SK-N-SH (cell line): ENCODE data around the gene MAT2A. TPM values are rescaled to one million over a fixed set of nuclear protein-coding genes. Genes with fewer than 3 reads are reported as not detected.
A peak's percentile ranks its signal among the peaks of the same experiment; 100 is the strongest.

Source experiments
- CTCF ChIA-PET: fragments of 300-600, 350-600 bp; formaldehyde crosslinking; extraction: SDS; loops from one replicate; lab custom pipeline; 2021; lab: Yijun Ruan, JAX
- POLR2A ChIA-PET: fragments of 350-600 bp; sonication (Branson Sonifier 250); formaldehyde crosslinking; extraction: SDS; loops from one replicate; lab custom pipeline; 2020; ENCODE audit warnings: antibody characterized with exemption, inconsistent platforms; lab: Yijun Ruan, JAX
- DNase-seq: peaks from one replicate; pipeline ENCODE4 v3.0.0; 2012
- H2AFZ ChIP-seq: fragments of 200-600 bp; sonication (generic); 2 replicates; pipeline ENCODE4 v1.8.1; 2016; ENCODE audit warnings: antibody characterized with exemption, mild to moderate bottlenecking, low read depth
- H3F3A ChIP-seq: fragments of 200-600 bp; sonication (generic); replicated peaks from 2 replicates; pipeline ENCODE3; 2016; ENCODE audit warnings: antibody characterized with exemption, mild to moderate bottlenecking; ENCODE audit not compliant: insufficient read depth
- H3K27ac ChIP-seq, 2 experiments: fragments of 200-500 bp in 1 of 2; fragments of 200-600 bp in 1 of 2; sonication (Bioruptor generic) in 1 of 2; sonication (generic), shearing (Covaris generic) in 1 of 2; 2 replicates each; pipeline versions ENCODE4 v1.5.1 to v1.6.1; 2014 to 2016; ENCODE audit warnings: low read depth in 2 of 2, inconsistent platforms in 1 of 2, low read length in 1 of 2, mild to moderate bottlenecking in 1 of 2, mixed read lengths in 1 of 2
- H3K27me3 ChIP-seq: fragments of 200-600 bp; sonication (generic), shearing (Covaris generic); 2 replicates; pipeline ENCODE4 v1.6.1; 2016; ENCODE audit warnings: mixed run types; ENCODE audit not compliant: insufficient read depth
- H3K36me3 ChIP-seq, 2 experiments: fragments of 200-500 bp in 1 of 2; fragments of 200-600 bp in 1 of 2; sonication (Bioruptor generic) in 1 of 2; sonication (generic) in 1 of 2; replicated peaks in 1 of 2; 2 replicates each; pipeline versions ENCODE3 to v1.5.1; 2014 to 2016; ENCODE audit warnings: low read length in 1 of 2, mild to moderate bottlenecking in 1 of 2; ENCODE audit not compliant: insufficient read depth in 2 of 2, control insufficient read depth in 1 of 2
- H3K4me1 ChIP-seq, 2 experiments: fragments of 200-500 bp in 1 of 2; fragments of 200-600 bp in 1 of 2; sonication (Bioruptor generic) in 1 of 2; sonication (generic), shearing (Covaris generic) in 1 of 2; 2 replicates each; pipeline versions ENCODE4 v1.5.1 to v1.6.1; 2014 to 2016; ENCODE audit warnings: low read depth in 1 of 2, low read length in 1 of 2, mixed run types in 1 of 2; ENCODE audit not compliant: insufficient read depth in 2 of 2, control insufficient read depth in 1 of 2
- H3K4me2 ChIP-seq: fragments of 200-600 bp; sonication (generic), shearing (Covaris generic); 2 replicates; pipeline ENCODE4 v1.6.1; 2017; ENCODE audit warnings: mixed run types
- H3K4me3 ChIP-seq, 2 experiments: fragments of 200-500 bp in 1 of 2; fragments of 200-600 bp in 1 of 2; sonication (Bioruptor generic) in 1 of 2; sonication (generic), shearing (Covaris generic) in 1 of 2; 2 replicates each; pipeline versions ENCODE4 v1.5.1 to v1.8.1; 2014 to 2016; ENCODE audit warnings: low read depth in 2 of 2, inconsistent platforms in 1 of 2, low read length in 1 of 2, mild to moderate bottlenecking in 1 of 2, mixed read lengths in 1 of 2, moderate library complexity in 1 of 2
- H3K79me2 ChIP-seq: fragments of 200-600 bp; sonication (generic); 2 replicates; pipeline ENCODE4 v1.8.1; 2017; ENCODE audit warnings: mild to moderate bottlenecking; ENCODE audit not compliant: insufficient read depth
- H3K9ac ChIP-seq: fragments of 200-600 bp; sonication (generic); 2 replicates; pipeline ENCODE4 v1.6.1; 2017; ENCODE audit warnings: mixed run types
- H3K9me2 ChIP-seq: fragments of 200-600 bp; sonication (generic); 2 replicates; pipeline ENCODE4 v1.6.1; 2017; ENCODE audit warnings: mixed run types
- H3K9me3 ChIP-seq: fragments of 200-600 bp; sonication (generic); 2 replicates; pipeline ENCODE4 v1.6.1; 2017; ENCODE audit warnings: mixed run types, mild to moderate bottlenecking, moderate library complexity
- H4K20me1 ChIP-seq: fragments of 200-600 bp; sonication (generic); 2 replicates; pipeline ENCODE4 v1.6.1; 2017; ENCODE audit warnings: mild to moderate bottlenecking, mixed run types; ENCODE audit not compliant: insufficient read depth
- CHD2 ChIP-seq: fragments of 150-350 bp; IDR thresholded peaks from 2 replicates; pipeline ENCODE4 v1.6.1; 2018; ENCODE audit warnings: low read length; ENCODE audit not compliant: partially characterized antibody
- CTCF ChIP-seq: fragments of 200-600 bp; sonication (generic); IDR thresholded peaks from 2 replicates; pipeline ENCODE4 v1.6.1; 2017; ENCODE audit warnings: antibody characterized with exemption, mild to moderate bottlenecking, moderate library complexity
- ELF1 ChIP-seq: IDR thresholded peaks from 2 replicates; pipeline ENCODE4 v1.4.0; 2012
- EP300 ChIP-seq, 2 experiments: IDR thresholded peaks; 2 replicates each; pipeline versions ENCODE4 v1.4.0 to v1.6.1; 2012; ENCODE audit warnings: borderline replicate concordance in 1 of 2, low read depth in 1 of 2, low read length in 1 of 2
- FOXJ3 ChIP-seq: sonication (generic); formaldehyde crosslinking; IDR thresholded peaks from 2 replicates; pipeline ENCODE4 v1.5.1; 2020; ENCODE audit warnings: mild to moderate bottlenecking, missing genetic modification reagents
- GABPA ChIP-seq: IDR thresholded peaks from 2 replicates; pipeline ENCODE4 v1.4.0; 2012; ENCODE audit warnings: low read depth, mild to moderate bottlenecking
- GATA2 ChIP-seq: sonication (generic); formaldehyde crosslinking; IDR thresholded peaks from 2 replicates; pipeline ENCODE4 v1.5.0; 2020; ENCODE audit warnings: mild to moderate bottlenecking, missing genetic modification reagents
- JUND ChIP-seq: IDR thresholded peaks from 2 replicates; pipeline ENCODE4 v1.4.0; 2012
- MEF2A ChIP-seq: IDR thresholded peaks from 2 replicates; pipeline ENCODE4 v1.4.0; 2012; ENCODE audit warnings: low read depth, borderline replicate concordance
- MXI1 ChIP-seq: IDR thresholded peaks from 2 replicates; pipeline ENCODE4 v1.6.1; 2012; ENCODE audit warnings: mild to moderate bottlenecking, low read depth, low read length, improper control_type of control experiment
- NFIC ChIP-seq: IDR thresholded peaks from 2 replicates; pipeline ENCODE4 v1.4.0; 2012; ENCODE audit warnings: borderline replicate concordance
- NRF1 ChIP-seq: IDR thresholded peaks from 2 replicates; pipeline ENCODE4 v1.6.1; 2012; ENCODE audit warnings: low read depth, mild to moderate bottlenecking, low read length
- POLR2AphosphoS5 ChIP-seq: IDR thresholded peaks from 2 replicates; pipeline ENCODE4 v1.6.1; 2012; ENCODE audit warnings: low read depth, low read length
- RAD21 ChIP-seq: IDR thresholded peaks from 2 replicates; pipeline ENCODE4 v1.6.1; 2012; ENCODE audit warnings: mild to moderate bottlenecking, low read length
- RCOR1 ChIP-seq: fragments of 150-350 bp; IDR thresholded peaks from 2 replicates; pipeline ENCODE4 v1.6.1; 2017; ENCODE audit warnings: antibody characterized with exemption, low read length
- RFX5 ChIP-seq: IDR thresholded peaks from 2 replicates; pipeline ENCODE4 v1.6.1; 2012; ENCODE audit warnings: mild to moderate bottlenecking, improper control_type of control experiment, low read length
- RXRA ChIP-seq: IDR thresholded peaks from 2 replicates; pipeline ENCODE4 v1.4.0; 2012; ENCODE audit warnings: low read depth, mild to moderate bottlenecking, borderline replicate concordance
- SIN3A ChIP-seq: IDR thresholded peaks from 2 replicates; pipeline ENCODE4 v1.6.1; 2012; ENCODE audit warnings: low read depth, mild to moderate bottlenecking, low read length, moderate library complexity, borderline replicate concordance
- SMC3 ChIP-seq: IDR thresholded peaks from 2 replicates; pipeline ENCODE4 v1.6.1; 2012; ENCODE audit warnings: low read depth, low read length, improper control_type of control experiment
- TAF1 ChIP-seq: IDR thresholded peaks from 2 replicates; pipeline ENCODE4 v1.6.1; 2012; ENCODE audit warnings: low read depth, mild to moderate bottlenecking, low read length, moderate library complexity, borderline replicate concordance
- TEAD4 ChIP-seq: IDR thresholded peaks from 2 replicates; pipeline ENCODE4 v1.4.0; 2012; ENCODE audit warnings: mild to moderate bottlenecking, borderline replicate concordance; ENCODE audit not compliant: insufficient read depth
- USF2 ChIP-seq: fragments of 150-350 bp; IDR thresholded peaks from 2 replicates; pipeline ENCODE4 v1.6.1; 2017; ENCODE audit warnings: antibody characterized with exemption, low read length, low read depth, borderline replicate concordance
- YY1 ChIP-seq: IDR thresholded peaks from 2 replicates; pipeline ENCODE4 v1.4.0; 2012; ENCODE audit warnings: low read depth, mild to moderate bottlenecking
- WGBS: methylation state at CpG from one replicate; pipeline ENCODE4 v1.1.6; 2017; ENCODE audit warnings: low lambda C conversion rate; 5-methylcytosine and 5-hydroxymethylcytosine counted together
- polyA plus RNA-seq, 3 experiments: library from polyadenylated mRNA; depleted of rRNA; stranded (reverse); fragments of >200 nt; gene quantifications; 2 replicates each; pipeline ENCODE4 v1.2.3, GENCODE V29; 2012
- TF ChIP-seq, protein P1 (sequence below): IDR thresholded peaks from 2 replicates; pipeline ENCODE4; 2012
- TF ChIP-seq, protein P2 (sequence below): IDR thresholded peaks from 2 replicates; pipeline ENCODE4 v1.4.0; 2012; ENCODE audit warnings: low read depth
- TF ChIP-seq, protein P3 (sequence below): fragments of 150-350 bp; IDR thresholded peaks from 2 replicates; pipeline ENCODE4 v1.6.1; 2016; ENCODE audit warnings: mild to moderate bottlenecking, low read depth, low read length
- TF ChIP-seq, protein P4 (sequence below): IDR thresholded peaks from 2 replicates; pipeline ENCODE4 v1.4.0; 2012; ENCODE audit warnings: low read depth, borderline replicate concordance

MAT2A gene
- polyA plus RNA-seq (2012; rRNA removed), result 187 and 326 TPM in 2 replicates
- polyA plus RNA-seq (2012; cell fraction: cytosol; rRNA removed), result 139 and 151 TPM in 2 replicates
- polyA plus RNA-seq (2012; cell fraction: nucleus; rRNA removed), result 429 and 1,108 TPM in 2 replicates

- peaks cover 68% of the 10 kb centered on the region for H3K79me2 ChIP-seq
- ChIA-PET POLR2A (interaction anchor here (0.6 to 6.1 kb wide), 34 partner anchors 12 to 230 kb away, joined by 3 to 135 read pairs (median 4); partner anchors contain the start of genes ELMOD3, GGCX, RETSAT and SH2D6), CTCF (interaction anchor here (0.6 to 10.6 kb wide), 19 partner anchors 12 to 418 kb away, joined by 3 to 146 read pairs (median 4); partner anchors contain the start of genes GGCX and SH2D6)
- peaks cover 18% of the 10 kb centered on the region for H3F3A ChIP-seq
- no peaks in the 10 kb centered on the region for H3K9me2 ChIP-seq
- WGBS, result 1% methylated on average over 40 of the region's 92 CpGs
- H4K20me1 ChIP-seq, result peaks cover 42% of the 10 kb centered on the region
- peaks cover 29 to 43% of the 10 kb centered on the region in 2 experiments; a peak in 3 of 4 replicates for H3K4me1 ChIP-seq
- peak within 1 kb of the TSS; percentile 99 for H3K9ac ChIP-seq
- peak within 1 kb of the TSS; percentile 98 to 100 for H3K27ac ChIP-seq
- H3K4me3 ChIP-seq, result peak within 1 kb of the TSS; percentile 94 to 99
- no peaks in the 10 kb centered on the region for H3K9me3 ChIP-seq
- peak; percentile 97 for DNase-seq
- peaks cover 33 to 36% of the 10 kb centered on the region in 2 experiments for H3K36me3 ChIP-seq
- H3K4me2 ChIP-seq, result peak within 1 kb of the TSS; percentile 91
- peak within 1 kb of the TSS; percentile 84 for H2AFZ ChIP-seq
- no peaks in the 10 kb centered on the region for H3K27me3 ChIP-seq
- TF ChIP-seq, protein P1, sequence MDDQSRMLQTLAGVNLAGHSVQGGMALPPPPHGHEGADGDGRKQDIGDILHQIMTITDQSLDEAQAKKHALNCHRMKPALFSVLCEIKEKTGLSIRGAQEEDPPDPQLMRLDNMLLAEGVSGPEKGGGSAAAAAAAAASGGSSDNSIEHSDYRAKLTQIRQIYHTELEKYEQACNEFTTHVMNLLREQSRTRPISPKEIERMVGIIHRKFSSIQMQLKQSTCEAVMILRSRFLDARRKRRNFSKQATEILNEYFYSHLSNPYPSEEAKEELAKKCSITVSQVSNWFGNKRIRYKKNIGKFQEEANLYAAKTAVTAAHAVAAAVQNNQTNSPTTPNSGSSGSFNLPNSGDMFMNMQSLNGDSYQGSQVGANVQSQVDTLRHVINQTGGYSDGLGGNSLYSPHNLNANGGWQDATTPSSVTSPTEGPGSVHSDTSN, result peak; percentile 36; the same call in 1 of the 2 replicates
- no peak for TF ChIP-seq ELF1
- 0 out of 2 replicates have a peak, but pooled peaks have one; percentile 27 for TF ChIP-seq RXRA
- TF ChIP-seq, protein P2, sequence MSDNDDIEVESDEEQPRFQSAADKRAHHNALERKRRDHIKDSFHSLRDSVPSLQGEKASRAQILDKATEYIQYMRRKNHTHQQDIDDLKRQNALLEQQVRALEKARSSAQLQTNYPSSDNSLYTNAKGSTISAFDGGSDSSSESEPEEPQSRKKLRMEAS, result peak; percentile 86
- TF ChIP-seq FOXJ3 (CRISPR knock-in tag), result no peak
- peak; percentile 29; the same call in 1 of the 2 replicates for TF ChIP-seq JUND
- peak; percentile 4; the same call in 1 of the 2 replicates for TF ChIP-seq NFIC
- TF ChIP-seq NRF1, result peak; percentile 59
- TF ChIP-seq YY1, result peak; percentile 89
- TF ChIP-seq, protein P3, sequence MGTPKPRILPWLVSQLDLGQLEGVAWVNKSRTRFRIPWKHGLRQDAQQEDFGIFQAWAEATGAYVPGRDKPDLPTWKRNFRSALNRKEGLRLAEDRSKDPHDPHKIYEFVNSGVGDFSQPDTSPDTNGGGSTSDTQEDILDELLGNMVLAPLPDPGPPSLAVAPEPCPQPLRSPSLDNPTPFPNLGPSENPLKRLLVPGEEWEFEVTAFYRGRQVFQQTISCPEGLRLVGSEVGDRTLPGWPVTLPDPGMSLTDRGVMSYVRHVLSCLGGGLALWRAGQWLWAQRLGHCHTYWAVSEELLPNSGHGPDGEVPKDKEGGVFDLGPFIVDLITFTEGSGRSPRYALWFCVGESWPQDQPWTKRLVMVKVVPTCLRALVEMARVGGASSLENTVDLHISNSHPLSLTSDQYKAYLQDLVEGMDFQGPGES, result 0 out of 2 replicates have a peak, but pooled peaks have one; percentile 14
- TF ChIP-seq USF2, result no peak
- TF ChIP-seq MXI1, result peak; percentile 42
- no peak for TF ChIP-seq MEF2A
- TF ChIP-seq TEAD4, result no peak
- peak; percentile 96 for TF ChIP-seq TAF1
- TF ChIP-seq, protein P4, sequence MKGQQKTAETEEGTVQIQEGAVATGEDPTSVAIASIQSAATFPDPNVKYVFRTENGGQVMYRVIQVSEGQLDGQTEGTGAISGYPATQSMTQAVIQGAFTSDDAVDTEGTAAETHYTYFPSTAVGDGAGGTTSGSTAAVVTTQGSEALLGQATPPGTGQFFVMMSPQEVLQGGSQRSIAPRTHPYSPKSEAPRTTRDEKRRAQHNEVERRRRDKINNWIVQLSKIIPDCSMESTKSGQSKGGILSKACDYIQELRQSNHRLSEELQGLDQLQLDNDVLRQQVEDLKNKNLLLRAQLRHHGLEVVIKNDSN, result no peak
- TF ChIP-seq RFX5, result no peak
- no peak for TF ChIP-seq RCOR1
- TF ChIP-seq RAD21, result peak; percentile 60
- TF ChIP-seq EP300 (IDR thresholded peaks at IDR 0.05; ENCODE audit: borderline replicate concordance in 1 of 2, low read depth in 1 of 2, low read length in 1 of 2), result peak in 1 of 2 experiments; percentile 10; a peak in 1 of 4 replicates
- peak; percentile 100 for TF ChIP-seq POLR2AphosphoS5
- peak; percentile 56 for TF ChIP-seq SMC3
- peak; percentile 65 for TF ChIP-seq CHD2
- peak; percentile 92; the same call in 1 of the 2 replicates for TF ChIP-seq SIN3A
- peak; percentile 67 for TF ChIP-seq CTCF
- TF ChIP-seq GATA2, result no peak
- TF ChIP-seq GABPA, result no peak; the same call in 1 of the 2 replicates
Measured at GRCh38 chr2:85538507-85539360, at the start of gene MAT2A. MAT2A (plus strand) TSS chr2:85539168; CDS start chr2:85539288, 120 bp downstream.
